Sigmoid colon (tissue), 7 donors: ENCODE measurements around the gene SYPL1. TPM values are rescaled to one million over a fixed set of nuclear protein-coding genes. Genes with fewer than 3 reads are reported as not detected.
A peak's percentile ranks its signal among the peaks of the same experiment; 100 is the strongest.
"Not testable (repeated sequence)": the region's sequence is repeated elsewhere in the genome, so short reads cannot be mapped to it uniquely, and the experiment has no call there.

ENCODE experiments used
- DNase-seq: peaks from one replicate; pipeline ENCODE4 v3.0.0-alpha.2; 2019
- H3K27ac ChIP-seq, 4 donors: fragments of 200-600 bp; sonication (generic); one replicate each; pipeline ENCODE4 v1.5.1; 2016 to 2019; ENCODE audit warnings: mild to moderate bottlenecking in 1 of 4
- H3K27me3 ChIP-seq, 3 donors: fragments of 200-600 bp; sonication (generic); one replicate each; pipeline ENCODE4 v1.5.1; 2019; ENCODE audit warnings: mild to moderate bottlenecking in 1 of 3
- H3K36me3 ChIP-seq, 4 donors: fragments of 200-600 bp; sonication (generic); one replicate each; pipeline ENCODE4 v1.5.1; 2016 to 2019
- H3K4me1 ChIP-seq, 4 donors: fragments of 200-600 bp; sonication (generic); one replicate each; pipeline ENCODE4 v1.5.1; 2017 to 2019
- H3K4me3 ChIP-seq, 4 donors: fragments of 200-600 bp; sonication (generic); one replicate each; pipeline ENCODE4 v1.5.1; 2017 to 2019; ENCODE audit warnings: mild to moderate bottlenecking in 2 of 4, moderate library complexity in 1 of 4
- H3K9me3 ChIP-seq, 4 donors: fragments of 200-600 bp in 3 of 4; sonication (generic) in 3 of 4; one replicate each; pipeline versions ENCODE4 v1.5.1 to v1.6.1; 2013 to 2019
- CTCF ChIP-seq, 4 experiments: fragments of 450-650 bp in 3 of 4; fragments of 200-600 bp in 1 of 4; IDR thresholded peaks; one replicate each; pipeline ENCODE4 v1.5.1; 2016 to 2019; ENCODE audit warnings: antibody characterized with exemption in 4 of 4, mild to moderate bottlenecking in 3 of 4, moderate library complexity in 2 of 4
- EP300 ChIP-seq, 4 donors: sonication (generic); formaldehyde crosslinking; IDR thresholded peaks; one replicate each; pipeline ENCODE4 v1.6.1; 2017; ENCODE audit warnings: antibody characterized with exemption in 4 of 4
- POLR2A ChIP-seq, 2 donors: fragments of 450-650 bp; IDR thresholded peaks; one replicate each; pipeline ENCODE4 v1.6.1; 2016; ENCODE audit warnings: antibody characterized with exemption in 2 of 2, mild to moderate bottlenecking in 2 of 2, moderate library complexity in 2 of 2
- POLR2AphosphoS5 ChIP-seq, 4 donors: sonication (generic); formaldehyde crosslinking; IDR thresholded peaks; one replicate each; pipeline ENCODE4 v1.6.1; 2017; ENCODE audit warnings: antibody characterized with exemption in 4 of 4
- WGBS, 2 donors: extraction: QIAGEN DNeasy Blood & Tissue Kit; methylation state at CpG; one replicate each; pipeline ENCODE4 v1.1.7; 2013; 5-methylcytosine and 5-hydroxymethylcytosine counted together
- intact Hi-C: fragments of 100-400 bp; cut with DNase I; formaldehyde crosslinking; loops from one replicate; pipeline ENCODE4 v1.15.1; 2023
- polyA plus RNA-seq, 3 donors: library from polyadenylated mRNA; stranded (reverse); fragments of 200-250 nt; gene quantifications; one replicate each; pipeline ENCODE4 v1.2.3, GENCODE V29; 2013
- total RNA-seq, 4 donors: library from RNA; depleted of rRNA; stranded (reverse); fragments of >200 nt; gene quantifications; one replicate each; pipeline ENCODE4 v1.1.0, GENCODE V29; 2016
- donor health status: healthy with polysubstance abuse.
- donor health status: Bipolar disorder and iron deficiency.
- donor health status: healthy.

Gene SYPL1
- total and polyA plus RNA-seq, 7 donors: 21.0 to 184 (median 99.5) TPM

GRCh38 chr7:106139265-106140251, 27.4 kb upstream of the SYPL1 start:
- intact Hi-C loops: loop anchor here (1.0 to 10.0 kb wide), 2 partner anchors 71 to 365 kb away; no protein-coding TSS in a partner anchor
- peak overlapping the region; percentile 68 to 89 (median 82) for H3K27ac ChIP-seq
- H3K9me3 ChIP-seq: no peaks in the 10 kb centered on the region
- TF ChIP-seq CTCF (IDR thresholded peaks at IDR 0.05): no peak
- peak; percentile 73 to 93 (median 82) for TF ChIP-seq EP300 (IDR thresholded peaks at IDR 0.05)
- peak; percentile 92 to 97 (median 96) for TF ChIP-seq POLR2AphosphoS5 (IDR thresholded peaks at IDR 0.05)
- TF ChIP-seq POLR2A (IDR thresholded peaks at IDR 0.05): no peak
- peaks cover 0 to 26% (median 25%) of the 10 kb centered on the region in 4 donors for H3K4me1 ChIP-seq
- H3K4me3 ChIP-seq: no peak overlapping the region
- WGBS, 2 donors: 79 to 80% methylated on average over 8 of the region's 8 CpGs
- no peaks in the 10 kb centered on the region for H3K36me3 ChIP-seq
- no peaks in the 10 kb centered on the region for H3K27me3 ChIP-seq
- DNase-seq: peak; percentile 92

GRCh38 chr7:106138776-106139175, 26.7 kb upstream of the SYPL1 start:
- Histone ChIP-seq H3K27ac (peak overlapping the region; percentile 68 to 89 (median 82)), H3K4me1 (peaks cover 0 to 26% (median 25%) of the 10 kb centered on the region in 4 donors), H3K36me3 (no peaks in the 10 kb centered on the region), H3K9me3 (no peaks in the 10 kb centered on the region), H3K27me3 (no peaks in the 10 kb centered on the region), H3K4me3 (no peak overlapping the region)
- DNase-seq: no peak
- TF ChIP-seq POLR2AphosphoS5 (IDR thresholded peaks at IDR 0.05) (no peak), EP300 (IDR thresholded peaks at IDR 0.05) (no peak)
- intact Hi-C loops: no loop called here
- WGBS, 2 donors: 89 to 92% methylated on average over 6 of the region's 6 CpGs

- H3K27me3 ChIP-seq, H3K36me3 ChIP-seq, H3K27ac ChIP-seq, H3K4me3 ChIP-seq, intact Hi-C loops, H3K9me3 ChIP-seq, DNase-seq: not testable (repeated sequence)
- peaks cover 0 to 26% (median 25%) of the 10 kb centered on the region in 4 donors for H3K4me1 ChIP-seq
These were observed 26.1 kb upstream of the SYPL1 start for GRCh38 chr7:106138181-106138580.

- H3K27ac ChIP-seq: no peak overlapping the region
- H3K36me3 ChIP-seq: no peaks in the 10 kb centered on the region
- intact Hi-C loops: no loop called here
- H3K4me3 ChIP-seq: no peak overlapping the region
- TF ChIP-seq EP300 (IDR thresholded peaks at IDR 0.05): no peak
- H3K9me3 ChIP-seq: no peaks in the 10 kb centered on the region
- H3K27me3 ChIP-seq: no peaks in the 10 kb centered on the region
- no peak for DNase-seq
- 87% methylated on average over 3 of the region's 3 CpGs for WGBS, 2 donors
- H3K4me1 ChIP-seq: peaks cover 0 to 9% (median 7%) of the 10 kb centered on the region in 4 donors
These were observed 22.1 kb upstream of the SYPL1 start for GRCh38 chr7:106134241-106134640.

GRCh38 chr7:106129291-106129690, 17.2 kb upstream of the SYPL1 start:
- intact Hi-C loops: no loop called here
- Histone ChIP-seq H3K27me3 (no peaks in the 10 kb centered on the region), H3K4me1 (peaks cover 0 to 44% (median 27%) of the 10 kb centered on the region in 4 donors), H3K27ac (no peak overlapping the region), H3K36me3 (no peaks in the 10 kb centered on the region), H3K4me3 (no peak overlapping the region), H3K9me3 (no peaks in the 10 kb centered on the region)
- WGBS, 2 donors: 93 to 97% methylated on average over 3 of the region's 3 CpGs
- no peak for DNase-seq
- TF ChIP-seq POLR2AphosphoS5 (IDR thresholded peaks at IDR 0.05) (no peak), POLR2A (IDR thresholded peaks at IDR 0.05) (no peak), CTCF (IDR thresholded peaks at IDR 0.05) (no peak)

GRCh38 chr7:106128836-106129235, 16.7 kb upstream of the SYPL1 start:
- TF ChIP-seq CTCF (IDR thresholded peaks at IDR 0.05) (no peak), EP300 (IDR thresholded peaks at IDR 0.05) (no peak), POLR2AphosphoS5 (IDR thresholded peaks at IDR 0.05) (no peak), POLR2A (IDR thresholded peaks at IDR 0.05) (no peak)
- Histone ChIP-seq H3K4me3 (no peak overlapping the region), H3K9me3 (no peaks in the 10 kb centered on the region), H3K27me3 (no peaks in the 10 kb centered on the region), H3K36me3 (no peaks in the 10 kb centered on the region), H3K27ac (no peak overlapping the region), H3K4me1 (peaks cover 0 to 49% (median 31%) of the 10 kb centered on the region in 4 donors)
- intact Hi-C loops: no loop called here
- WGBS, 2 donors: 87 to 96% methylated on average over 1 of the region's 1 CpG
- DNase-seq: no peak
